GM21526 (cell line): Measurements from ENCODE around the gene SLC9A9.
A peak's percentile ranks its signal among the peaks of the same experiment; 100 is the strongest.
"Not testable (repeated sequence)": the region's sequence is repeated elsewhere in the genome, so short reads cannot be mapped to it uniquely, and the experiment has no call there.

Experiments used
- ATAC-seq: cut with Tn5 transposase; IDR thresholded peaks from one replicate; pipeline ENCODE4 v1.9.1; 2021; ENCODE audit warnings: moderate library complexity; ENCODE audit not compliant: unreplicated experiment, low FRiP score

Gene SLC9A9

GRCh38 chr3:143847787-143848631 lies at the start of gene SLC9A9:
TSS of gene SLC9A9 (minus strand) at chr3:143848468. CDS start at chr3:143848322, 146 bp downstream.
- ATAC-seq: peak; percentile 95

- ATAC-seq: no peak
Observed at GRCh38 chr3:143897576-143898295, 49.5 kb upstream of the SLC9A9 start.

- ATAC-seq: no peak
Observed at GRCh38 chr3:143896486-143896885, 48.2 kb upstream of the SLC9A9 start.

DNA sequence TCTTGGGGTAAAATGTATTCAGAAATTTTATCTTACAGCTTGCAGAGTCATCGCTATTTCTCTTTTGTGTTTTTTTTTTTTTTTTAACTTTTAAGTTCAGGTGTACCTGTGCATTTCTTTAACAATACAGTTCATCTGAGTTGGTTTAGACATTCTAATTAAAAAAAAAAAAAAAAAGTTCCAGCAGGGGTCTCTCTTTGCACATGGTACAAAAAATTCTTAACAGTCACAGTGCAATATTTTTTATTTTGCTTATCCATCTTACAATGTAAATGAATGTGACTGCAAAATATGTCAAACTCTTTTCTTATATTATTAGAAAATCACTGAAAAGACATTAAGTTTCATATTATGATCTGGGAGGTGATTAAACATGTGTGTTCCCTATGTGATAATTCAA lies 47.5 kb upstream of the SLC9A9 start:
- ATAC-seq: no peak

GRCh38 chr3:143888846-143889245 lies 40.6 kb upstream of the SLC9A9 start:
- no peak for ATAC-seq

DNA sequence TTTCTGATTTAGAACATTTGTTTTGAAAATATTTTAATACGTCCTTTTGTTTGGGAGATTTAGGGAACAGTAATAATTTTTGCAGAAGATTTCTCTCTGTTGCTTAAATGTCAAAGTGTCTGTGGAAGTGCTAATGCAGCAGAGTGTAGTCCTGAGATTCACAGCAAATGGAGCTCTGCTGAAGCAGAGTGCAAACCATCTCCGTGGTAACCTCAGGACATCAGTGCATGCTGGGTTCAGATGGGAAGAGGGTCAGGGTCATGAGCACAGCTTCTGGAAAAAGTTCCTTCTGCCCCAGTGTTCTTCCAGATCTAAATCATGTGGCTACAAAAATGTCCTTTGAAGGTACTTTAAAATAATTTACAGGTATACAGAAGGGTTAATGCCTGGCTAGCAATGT lies 39.9 kb upstream of the SLC9A9 start:
- no peak for ATAC-seq

DNA sequence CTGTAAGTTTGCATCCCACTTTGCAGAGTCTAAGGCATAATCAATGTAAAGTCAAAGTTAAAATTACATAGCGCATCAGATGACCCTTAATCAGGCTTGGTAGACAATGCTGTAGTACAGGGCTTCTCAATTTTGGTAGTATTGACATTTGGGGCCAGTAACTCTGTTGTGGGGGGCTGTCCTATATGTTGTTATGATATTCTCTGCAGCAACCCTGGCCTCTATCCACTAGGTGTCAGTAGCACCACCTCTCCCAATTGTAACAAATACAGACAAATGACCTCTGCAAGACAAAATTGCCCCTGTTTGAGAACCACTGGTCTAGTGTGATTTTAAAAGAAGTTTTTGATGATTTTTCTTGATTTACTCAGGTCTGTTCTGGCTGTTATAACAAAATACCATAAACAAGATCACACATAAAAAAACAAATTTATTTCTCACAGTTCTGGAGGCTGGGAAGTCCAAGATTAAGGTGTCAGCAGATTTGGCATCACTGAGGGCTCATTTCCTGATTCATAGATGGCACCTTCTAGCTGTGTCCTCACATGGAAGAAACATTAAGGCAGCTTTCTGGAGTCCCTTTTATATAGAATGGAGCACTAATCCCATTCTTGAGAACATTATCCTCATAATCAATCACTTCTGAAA lies 37.6 kb upstream of the SLC9A9 start:
- peak; percentile 93 for ATAC-seq

GRCh38 chr3:143884861-143885260 lies 36.6 kb upstream of the SLC9A9 start:
- no peak for ATAC-seq

DNA sequence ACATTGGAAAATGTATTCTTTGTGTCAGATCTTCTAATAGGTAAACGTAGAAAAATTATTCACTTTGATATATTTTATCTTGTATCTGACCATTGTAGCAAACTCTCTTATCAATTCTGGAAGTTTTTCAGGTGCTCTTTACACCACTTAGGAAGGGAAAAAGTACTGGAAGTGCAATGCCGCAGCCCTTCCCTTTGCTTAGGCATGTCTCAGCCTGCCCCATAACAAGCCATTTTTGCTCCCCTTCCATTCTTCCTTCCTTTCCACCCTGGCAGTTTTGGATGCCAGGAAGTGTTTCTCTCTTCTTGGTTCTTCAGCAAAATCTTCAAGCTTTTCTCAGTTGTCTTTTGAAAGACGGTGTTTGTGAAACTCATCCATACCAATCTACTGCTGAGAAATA lies 34.9 kb upstream of the SLC9A9 start:
- ATAC-seq: no peak

DNA sequence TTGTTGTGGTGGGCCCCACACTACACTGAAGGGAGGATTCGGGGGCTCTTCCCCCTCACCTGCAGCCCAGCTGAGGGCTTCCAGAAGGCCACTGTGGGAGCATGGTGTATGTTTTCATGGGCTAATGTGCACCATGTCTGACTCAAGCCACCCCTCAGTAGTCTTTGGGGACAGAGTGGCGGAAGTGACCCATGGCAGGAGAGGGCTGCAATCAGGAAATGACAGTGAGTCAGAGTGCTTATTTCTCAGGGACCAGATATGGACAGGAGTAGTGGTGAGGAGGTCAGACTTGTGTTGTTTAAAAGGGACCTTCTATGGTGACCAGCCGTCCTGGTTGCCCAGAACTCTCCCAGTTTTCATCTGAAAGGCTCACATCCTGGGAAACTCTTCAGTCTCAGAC lies 32.8 kb upstream of the SLC9A9 start:
- ATAC-seq: no peak

DNA sequence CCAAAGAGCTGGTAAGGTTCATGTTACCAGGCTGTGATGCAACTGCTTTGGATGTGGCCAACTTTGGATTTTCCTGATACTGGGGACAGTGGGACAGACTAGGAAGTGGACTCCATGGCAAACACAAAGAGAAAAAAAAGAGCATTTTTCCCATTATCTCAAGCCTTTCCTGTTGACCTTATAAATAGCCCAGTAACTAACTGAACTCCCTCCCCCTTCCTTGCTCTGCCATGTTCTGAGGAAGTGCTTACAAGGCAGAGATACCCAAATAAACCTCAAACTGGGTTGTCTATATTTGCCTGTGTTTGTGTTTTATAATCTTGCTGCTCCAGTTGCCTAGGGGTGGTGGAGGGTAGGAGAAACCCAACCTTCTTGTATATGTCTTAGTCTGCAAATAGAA lies 27.3 kb upstream of the SLC9A9 start:
- no peak for ATAC-seq

- not testable (repeated sequence) for ATAC-seq
Observed at GRCh38 chr3:143873553-143873952, 25.3 kb upstream of the SLC9A9 start.

- ATAC-seq: no peak
Observed at GRCh38 chr3:143865302-143865701, 17.0 kb upstream of the SLC9A9 start.

DNA sequence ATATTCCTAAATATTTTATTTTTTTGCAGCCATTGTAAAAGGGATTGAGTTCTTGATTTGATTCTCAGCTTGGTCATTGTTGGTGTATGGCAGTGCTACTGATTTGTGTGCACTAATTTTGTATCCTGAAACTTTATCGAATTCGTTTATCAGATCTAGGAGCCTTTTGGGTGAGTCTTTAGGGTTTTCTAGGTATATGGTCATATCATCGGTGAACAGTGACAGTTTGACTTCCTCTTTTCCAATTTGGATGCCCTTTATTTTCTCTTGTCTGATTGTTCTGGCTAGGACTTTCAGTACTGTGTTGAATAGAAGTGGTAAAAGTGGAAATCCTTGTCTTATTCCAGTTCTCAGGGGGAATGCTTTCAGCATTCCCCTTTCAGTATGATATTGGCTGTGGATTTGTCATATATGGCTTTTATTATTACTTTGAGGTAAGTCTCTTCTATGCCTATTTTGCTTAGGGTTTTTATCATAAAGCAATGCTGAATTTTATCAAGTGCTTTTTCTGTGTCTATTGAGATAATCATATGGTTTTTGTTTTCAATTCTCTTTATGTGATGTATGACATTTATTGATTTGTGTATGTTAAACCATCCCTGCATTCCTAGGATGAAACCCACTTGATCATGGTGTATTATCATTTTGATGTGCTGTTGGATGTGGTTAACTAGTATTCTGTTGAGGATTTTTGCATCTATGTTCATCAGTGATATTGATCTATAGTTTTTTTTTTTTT lies 11.4 kb upstream of the SLC9A9 start:
- ATAC-seq: no peak

- ATAC-seq: no peak
Observed at GRCh38 chr3:143856252-143856970, 8.1 kb upstream of the SLC9A9 start.

DNA sequence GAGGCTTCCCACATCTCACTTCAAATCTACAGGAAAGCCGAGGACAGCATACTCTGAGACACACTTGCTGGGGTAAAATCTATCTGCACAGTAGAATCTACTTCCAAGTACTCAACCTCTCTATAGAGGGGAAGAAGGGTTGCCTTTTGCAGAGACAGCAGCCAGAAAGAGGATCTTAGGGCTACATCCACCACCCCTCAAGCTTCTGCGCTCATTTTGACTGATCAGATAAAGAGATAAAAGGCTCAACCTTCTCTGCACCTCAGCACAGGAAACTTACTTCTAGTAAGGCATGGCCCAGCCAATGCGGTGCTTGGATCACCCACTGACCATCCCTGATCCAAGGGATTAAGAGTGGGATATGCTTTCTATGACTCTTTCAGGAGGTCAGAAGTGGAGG lies 6.9 kb upstream of the SLC9A9 start:
- no peak for ATAC-seq

- ATAC-seq: no peak
Observed at GRCh38 chr3:143851331-143852017, 3.2 kb upstream of the SLC9A9 start.

- ATAC-seq: no peak
Observed at GRCh38 chr3:143850877-143851276, 2.6 kb upstream of the SLC9A9 start.

- ATAC-seq: no peak
Observed at GRCh38 chr3:143849854-143850549, 1.7 kb upstream of the SLC9A9 start.
